ENCODE data around the gene TMEM272.

The TMEM272 gene

DNA sequence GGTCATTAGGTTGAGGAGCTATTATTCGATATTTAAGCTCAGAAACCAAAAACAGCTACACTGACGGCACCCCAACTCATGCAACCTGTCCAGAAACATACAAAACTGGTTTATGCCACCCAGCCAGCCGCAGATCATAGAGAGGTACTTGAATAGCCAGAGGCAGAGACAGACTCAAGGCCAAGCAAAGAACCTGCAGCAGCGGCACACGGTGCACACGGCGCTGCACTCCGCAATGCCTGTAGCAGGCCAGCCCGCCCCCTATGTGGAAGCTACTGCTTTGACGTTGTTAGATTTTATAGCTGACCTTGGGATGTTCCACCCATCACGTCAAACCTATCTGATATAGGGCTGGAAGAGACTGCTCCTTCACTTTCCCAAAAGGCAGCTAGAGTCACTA is 29.1 kb downstream of the TMEM272 start:
- TF ChIP-seq, protein P1, sequence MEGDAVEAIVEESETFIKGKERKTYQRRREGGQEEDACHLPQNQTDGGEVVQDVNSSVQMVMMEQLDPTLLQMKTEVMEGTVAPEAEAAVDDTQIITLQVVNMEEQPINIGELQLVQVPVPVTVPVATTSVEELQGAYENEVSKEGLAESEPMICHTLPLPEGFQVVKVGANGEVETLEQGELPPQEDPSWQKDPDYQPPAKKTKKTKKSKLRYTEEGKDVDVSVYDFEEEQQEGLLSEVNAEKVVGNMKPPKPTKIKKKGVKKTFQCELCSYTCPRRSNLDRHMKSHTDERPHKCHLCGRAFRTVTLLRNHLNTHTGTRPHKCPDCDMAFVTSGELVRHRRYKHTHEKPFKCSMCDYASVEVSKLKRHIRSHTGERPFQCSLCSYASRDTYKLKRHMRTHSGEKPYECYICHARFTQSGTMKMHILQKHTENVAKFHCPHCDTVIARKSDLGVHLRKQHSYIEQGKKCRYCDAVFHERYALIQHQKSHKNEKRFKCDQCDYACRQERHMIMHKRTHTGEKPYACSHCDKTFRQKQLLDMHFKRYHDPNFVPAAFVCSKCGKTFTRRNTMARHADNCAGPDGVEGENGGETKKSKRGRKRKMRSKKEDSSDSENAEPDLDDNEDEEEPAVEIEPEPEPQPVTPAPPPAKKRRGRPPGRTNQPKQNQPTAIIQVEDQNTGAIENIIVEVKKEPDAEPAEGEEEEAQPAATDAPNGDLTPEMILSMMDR (IDR thresholded peaks at IDR 0.05) = no peak
- no peak overlapping the region for H3K4me3 ChIP-seq
- DNase-seq (ENCODE audit: low spot score) = no peak
- no peak overlapping the region for H3K27ac ChIP-seq

DNA sequence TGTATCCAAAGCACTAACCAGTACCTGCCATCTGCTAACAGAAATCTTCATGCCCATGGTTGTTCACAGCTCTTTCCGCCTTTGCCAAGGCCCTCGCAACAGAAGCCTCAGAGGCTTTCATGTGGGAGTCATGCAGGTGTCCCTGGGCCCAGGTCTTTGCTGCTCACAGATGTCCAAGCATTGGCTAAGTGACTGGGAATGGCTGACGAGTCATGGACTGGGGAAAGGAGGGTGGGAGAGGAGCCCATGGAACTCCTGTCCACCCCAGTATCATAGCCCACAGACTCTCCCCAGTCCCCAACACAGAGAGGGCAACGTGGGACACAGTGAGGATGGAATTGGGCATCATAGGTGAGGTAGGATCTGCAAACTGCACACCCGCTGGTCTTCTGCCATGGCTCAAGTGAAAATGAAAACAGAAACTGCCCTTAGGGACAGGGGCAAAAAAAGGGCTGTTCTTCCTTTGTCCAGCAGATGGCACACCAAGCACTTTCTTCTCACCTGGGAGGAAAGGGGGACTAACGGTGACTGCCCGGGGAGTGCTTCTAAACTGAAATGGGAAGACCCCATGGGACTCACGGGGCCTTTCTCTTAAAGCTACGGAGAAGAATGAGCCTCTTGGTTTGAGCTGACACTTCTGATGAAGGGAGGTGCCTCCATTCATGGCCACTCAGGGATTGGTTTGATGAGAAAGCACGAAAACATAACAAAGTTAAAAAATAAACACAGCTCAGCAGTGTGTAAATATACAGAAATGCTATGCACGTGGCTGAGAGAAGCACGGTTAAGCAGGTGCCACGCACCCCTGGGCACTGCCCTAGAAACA is 29.9 kb downstream of the TMEM272 start:
- TF ChIP-seq, protein P1 (IDR thresholded peaks at IDR 0.05) = peak; percentile 70
- Histone ChIP-seq H3K4me3 (peak overlapping the region; percentile 66), H3K27ac (no peak overlapping the region)
- no peak for DNase-seq (ENCODE audit: low spot score)

DNA sequence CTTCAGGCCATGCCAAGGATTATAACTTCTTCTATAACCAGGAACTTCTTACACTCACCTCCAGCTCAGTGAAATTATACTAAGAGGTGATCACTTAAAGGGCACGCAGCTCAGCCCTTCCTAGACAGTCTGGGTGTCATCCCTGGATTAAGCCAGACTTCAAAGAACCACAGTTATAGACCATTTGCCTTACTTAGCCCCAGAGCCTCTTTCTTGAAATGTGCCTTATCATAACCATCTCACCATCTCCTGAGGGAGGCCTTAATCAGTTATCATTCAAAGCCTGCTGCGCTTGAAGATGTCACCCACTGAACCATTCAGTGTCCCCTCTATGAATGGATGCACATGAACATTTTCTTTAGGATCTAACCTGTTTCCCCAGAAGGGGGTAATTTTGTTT is 30.9 kb downstream of the TMEM272 start:
- TF ChIP-seq, protein P1 (IDR thresholded peaks at IDR 0.05) = no peak
- no peak overlapping the region for H3K27ac ChIP-seq
- H3K4me3 ChIP-seq = no peak overlapping the region
- no peak for DNase-seq (ENCODE audit: low spot score)

DNA sequence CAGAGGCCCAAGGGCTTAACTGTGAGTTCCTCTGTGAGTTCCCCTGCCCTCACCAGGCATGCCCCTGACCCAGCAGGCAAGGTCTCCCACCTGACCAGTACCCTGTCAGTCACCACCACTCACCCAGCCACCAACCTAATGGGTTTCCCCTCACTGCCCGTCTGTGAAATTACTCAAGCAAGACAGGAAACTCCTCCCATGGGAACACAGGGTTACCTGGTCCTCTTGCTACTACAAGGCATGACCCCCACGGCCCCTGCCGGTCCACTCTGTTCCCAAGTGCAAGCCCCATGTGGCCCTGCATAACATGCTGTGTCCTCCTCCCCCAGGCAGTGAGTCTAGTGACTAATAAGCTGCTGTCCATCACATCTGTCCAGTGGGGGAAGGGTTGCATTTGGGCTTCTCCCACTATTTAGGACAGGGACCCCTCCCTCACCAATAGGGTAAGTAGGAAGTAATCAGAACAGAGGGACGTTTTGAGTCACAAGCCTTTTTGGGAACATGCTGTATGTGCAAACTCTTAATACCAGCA is 33.0 kb downstream of the TMEM272 start:
- Histone ChIP-seq H3K4me3 (no peak overlapping the region), H3K27ac (peak overlapping the region in 1 of 2 donors; percentile 10)
- no peak for DNase-seq (ENCODE audit: low spot score)
- TF ChIP-seq, protein P1 (IDR thresholded peaks at IDR 0.05) = no peak

DNA sequence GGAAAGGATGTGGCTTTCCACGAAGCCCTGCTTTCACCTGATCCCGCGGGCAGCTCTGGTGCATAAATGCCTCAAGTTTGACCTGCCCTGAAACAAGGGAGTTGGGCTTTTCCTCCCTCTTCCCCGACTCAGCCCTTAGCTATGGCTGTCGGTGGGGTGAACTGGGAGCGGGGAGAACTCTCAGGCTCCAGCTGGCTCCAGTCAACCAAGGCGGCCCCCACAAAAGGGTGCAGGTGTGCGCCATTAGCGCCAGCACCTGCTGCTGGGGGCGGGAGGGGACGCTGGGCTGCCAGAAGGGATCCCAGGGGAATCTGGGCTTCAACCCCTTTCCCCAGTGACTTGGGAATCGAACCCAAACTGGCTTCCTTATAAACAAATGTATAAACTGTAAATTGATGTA is 33.9 kb downstream of the TMEM272 start:
- DNase-seq (ENCODE audit: low spot score) = no peak
- TF ChIP-seq, protein P1 (IDR thresholded peaks at IDR 0.05) = no peak
- H3K4me3 ChIP-seq = no peak overlapping the region
- H3K27ac ChIP-seq = no peak overlapping the region

DNA sequence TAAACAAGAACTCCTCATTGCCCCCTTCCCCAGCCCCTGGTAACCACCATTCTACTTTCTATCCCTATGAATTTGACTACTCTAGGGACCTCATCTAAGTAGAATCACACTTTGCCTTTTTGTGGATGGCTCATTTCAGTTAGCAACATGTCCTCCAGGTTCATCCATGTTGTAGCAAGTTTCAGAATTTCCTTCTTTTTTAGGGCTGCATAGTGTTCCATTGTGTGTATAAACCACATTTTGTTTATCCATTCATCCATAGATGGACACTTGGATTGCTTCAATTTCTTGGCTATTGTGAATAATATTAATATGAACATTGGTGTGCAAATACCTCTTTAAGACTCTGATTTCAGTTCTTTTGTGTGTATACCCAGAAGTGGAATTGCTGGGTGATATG is 36.2 kb downstream of the TMEM272 start:
- no peak for DNase-seq (ENCODE audit: low spot score)
- TF ChIP-seq, protein P1 (IDR thresholded peaks at IDR 0.05) = no peak
- no peak overlapping the region for H3K27ac ChIP-seq
- no peak overlapping the region for H3K4me3 ChIP-seq

DNA sequence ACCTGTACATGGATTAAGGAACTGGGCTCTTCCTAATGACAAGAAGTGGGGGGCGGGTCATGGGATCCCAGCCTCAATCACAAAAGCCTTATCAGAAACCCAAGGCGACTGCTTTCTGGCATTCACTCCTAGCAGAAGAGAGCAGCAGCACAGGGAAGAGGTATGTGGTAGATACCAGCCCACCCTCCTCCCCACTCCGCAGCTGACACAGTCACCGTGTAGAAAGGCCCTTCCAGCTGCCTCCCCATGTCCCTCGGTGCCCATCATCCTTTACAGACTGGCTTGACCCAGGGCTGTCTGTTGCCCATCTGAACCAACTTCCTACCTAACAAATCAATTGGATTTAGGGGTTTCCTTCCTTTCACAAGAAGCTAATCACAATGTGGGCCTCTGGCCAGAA is 37.9 kb downstream of the TMEM272 start:
- TF ChIP-seq, protein P1 (IDR thresholded peaks at IDR 0.05) = no peak
- no peak for DNase-seq (ENCODE audit: low spot score)
- no peak overlapping the region for H3K4me3 ChIP-seq
- H3K27ac ChIP-seq = no peak overlapping the region

Measured in coronary artery (tissue), 2 donors.